H1 (cell line): ENCODE results near the gene USH2A.

Experiments
- GABPA ChIP-seq: IDR thresholded peaks from 2 replicates; pipeline ENCODE4 v1.6.1; 2011; ENCODE audit warnings: mild to moderate bottlenecking, low read length, moderate library complexity, borderline replicate concordance; ENCODE audit not compliant: insufficient read depth
- KDM1A ChIP-seq: fragments of 200-600, 300-600 bp; sonication (generic); IDR thresholded peaks from 2 replicates; pipeline ENCODE4 v1.7.1; 2016; ENCODE audit warnings: mild to moderate bottlenecking, low read length, borderline replicate concordance
- PHF8 ChIP-seq: fragments of 200-600 bp; sonication (generic); conservative IDR thresholded peaks from 2 replicates; pipeline ENCODE4 v1.7.1; 2012; ENCODE audit warnings: low read depth, mild to moderate bottlenecking, inconsistent platforms, low read length, moderate library complexity
- RAD21 ChIP-seq, 2 experiments: IDR thresholded peaks in 1 of 2; conservative IDR thresholded peaks in 1 of 2; 2 replicates each; pipeline ENCODE4 v1.6.1; 2011; ENCODE audit warnings: low read depth in 2 of 2, low read length in 2 of 2, improper control_type of control experiment in 1 of 2, inconsistent platforms in 1 of 2, mild to moderate bottlenecking in 1 of 2, moderate library complexity in 1 of 2
- TF ChIP-seq, protein P1 (sequence below), 3 experiments: IDR thresholded peaks; 1 replicate in 2 of 3; 2 replicates in 1 of 3; pipeline versions ENCODE4 v1.5.1 to v1.6.1; 2011; ENCODE audit warnings: low read length in 3 of 3, mild to moderate bottlenecking in 3 of 3, inconsistent platforms in 2 of 3, low read depth in 1 of 3, moderate library complexity in 1 of 3; ENCODE audit not compliant: insufficient read depth in 1 of 3; ENCODE audit errors: control extremely low read depth in 1 of 3

DNA sequence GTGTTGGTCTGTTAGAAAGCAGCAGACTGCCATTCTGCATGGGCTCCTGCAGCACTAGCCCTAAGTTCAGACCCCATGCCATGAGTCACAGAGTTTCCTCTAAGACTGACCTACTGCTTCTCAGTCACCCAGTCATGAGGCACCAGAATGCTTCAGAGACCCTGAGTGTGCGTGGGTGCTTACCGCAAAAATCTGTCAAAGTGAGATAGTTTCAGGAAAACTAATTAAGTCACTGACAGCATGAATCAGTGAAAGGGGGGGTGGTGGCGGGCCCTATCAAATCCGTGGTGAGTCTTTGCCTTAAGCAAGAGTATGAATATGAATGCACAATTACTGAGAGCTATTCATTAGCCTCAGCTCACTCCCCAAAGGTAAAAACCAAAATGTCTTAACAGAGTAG, 758.0 kb downstream of the USH2A start:
- TF ChIP-seq PHF8 (no peak), KDM1A (no peak), GABPA (no peak), RAD21 (IDR thresholded peaks at IDR 0.05 in 1 of 2, conservative IDR thresholded peaks at IDR 0.05 in 1 of 2; ENCODE audit: low read depth in 2 of 2, low read length in 2 of 2) (no peak)
- TF ChIP-seq, protein P1, sequence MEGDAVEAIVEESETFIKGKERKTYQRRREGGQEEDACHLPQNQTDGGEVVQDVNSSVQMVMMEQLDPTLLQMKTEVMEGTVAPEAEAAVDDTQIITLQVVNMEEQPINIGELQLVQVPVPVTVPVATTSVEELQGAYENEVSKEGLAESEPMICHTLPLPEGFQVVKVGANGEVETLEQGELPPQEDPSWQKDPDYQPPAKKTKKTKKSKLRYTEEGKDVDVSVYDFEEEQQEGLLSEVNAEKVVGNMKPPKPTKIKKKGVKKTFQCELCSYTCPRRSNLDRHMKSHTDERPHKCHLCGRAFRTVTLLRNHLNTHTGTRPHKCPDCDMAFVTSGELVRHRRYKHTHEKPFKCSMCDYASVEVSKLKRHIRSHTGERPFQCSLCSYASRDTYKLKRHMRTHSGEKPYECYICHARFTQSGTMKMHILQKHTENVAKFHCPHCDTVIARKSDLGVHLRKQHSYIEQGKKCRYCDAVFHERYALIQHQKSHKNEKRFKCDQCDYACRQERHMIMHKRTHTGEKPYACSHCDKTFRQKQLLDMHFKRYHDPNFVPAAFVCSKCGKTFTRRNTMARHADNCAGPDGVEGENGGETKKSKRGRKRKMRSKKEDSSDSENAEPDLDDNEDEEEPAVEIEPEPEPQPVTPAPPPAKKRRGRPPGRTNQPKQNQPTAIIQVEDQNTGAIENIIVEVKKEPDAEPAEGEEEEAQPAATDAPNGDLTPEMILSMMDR (IDR thresholded peaks at IDR 0.05; ENCODE audit: control extremely low read depth in 1 of 3, insufficient read depth in 1 of 3, low read depth in 1 of 3, low read length in 3 of 3), result no peak
